ENCODE results near the gene LRBA.

The LRBA gene

DNA sequence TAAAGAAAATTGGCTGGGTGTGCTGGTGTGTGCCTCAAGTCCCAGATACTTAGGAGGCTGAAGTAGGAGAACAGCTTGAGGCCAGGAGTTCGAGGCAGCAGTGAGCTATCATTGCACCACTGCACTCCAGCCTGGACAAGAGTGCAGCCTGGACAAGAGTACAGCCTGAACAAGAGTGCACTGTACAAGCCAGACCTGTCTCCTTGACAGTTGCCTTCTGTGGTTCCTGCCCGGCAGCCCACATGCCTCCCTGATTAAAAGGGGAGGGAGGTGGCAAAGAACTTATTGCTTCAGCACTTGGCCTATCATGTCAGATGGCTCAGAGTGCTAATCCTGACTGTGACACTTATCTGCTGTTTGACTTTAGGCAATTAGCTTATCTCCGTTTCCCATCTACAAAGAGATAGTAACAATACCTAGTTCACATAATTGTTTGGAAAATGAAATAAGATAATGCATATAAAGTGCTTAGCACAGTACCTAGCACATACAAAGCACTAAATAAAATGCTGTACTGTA is 687.8 kb downstream of the LRBA start:
- no peak for DNase-seq (ENCODE audit: low spot score)
- CTCF ChIA-PET: no interaction called here
- TF ChIP-seq, protein P1, sequence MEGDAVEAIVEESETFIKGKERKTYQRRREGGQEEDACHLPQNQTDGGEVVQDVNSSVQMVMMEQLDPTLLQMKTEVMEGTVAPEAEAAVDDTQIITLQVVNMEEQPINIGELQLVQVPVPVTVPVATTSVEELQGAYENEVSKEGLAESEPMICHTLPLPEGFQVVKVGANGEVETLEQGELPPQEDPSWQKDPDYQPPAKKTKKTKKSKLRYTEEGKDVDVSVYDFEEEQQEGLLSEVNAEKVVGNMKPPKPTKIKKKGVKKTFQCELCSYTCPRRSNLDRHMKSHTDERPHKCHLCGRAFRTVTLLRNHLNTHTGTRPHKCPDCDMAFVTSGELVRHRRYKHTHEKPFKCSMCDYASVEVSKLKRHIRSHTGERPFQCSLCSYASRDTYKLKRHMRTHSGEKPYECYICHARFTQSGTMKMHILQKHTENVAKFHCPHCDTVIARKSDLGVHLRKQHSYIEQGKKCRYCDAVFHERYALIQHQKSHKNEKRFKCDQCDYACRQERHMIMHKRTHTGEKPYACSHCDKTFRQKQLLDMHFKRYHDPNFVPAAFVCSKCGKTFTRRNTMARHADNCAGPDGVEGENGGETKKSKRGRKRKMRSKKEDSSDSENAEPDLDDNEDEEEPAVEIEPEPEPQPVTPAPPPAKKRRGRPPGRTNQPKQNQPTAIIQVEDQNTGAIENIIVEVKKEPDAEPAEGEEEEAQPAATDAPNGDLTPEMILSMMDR (conservative IDR thresholded peaks at IDR 0.05; ENCODE audit: low read depth): no peak
- H3K27ac ChIP-seq: no peak overlapping the region
- POLR2A ChIA-PET (ENCODE audit: low non-redundant PET): no interaction called here

DNA sequence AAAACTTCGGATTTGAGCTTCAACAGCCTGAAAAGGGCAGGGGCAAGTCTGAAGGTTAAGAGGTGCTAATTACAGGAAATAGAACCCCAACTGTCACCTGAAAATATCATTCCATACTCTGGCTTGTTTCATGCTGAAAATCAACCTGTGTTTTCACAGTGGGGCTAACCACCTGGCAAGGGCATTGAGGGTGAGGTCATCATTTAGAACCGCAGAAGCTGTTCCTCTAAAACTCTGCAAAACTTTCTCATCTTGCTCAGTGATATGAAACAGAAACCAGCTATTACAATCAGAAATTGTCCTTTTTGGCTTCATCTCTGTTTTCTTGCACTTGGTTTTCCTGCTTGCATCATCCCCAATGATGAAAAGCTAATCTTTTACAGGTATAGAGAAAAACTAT is 689.2 kb downstream of the LRBA start:
- CTCF ChIA-PET: interaction anchor here (0.7 kb wide), 1 partner anchor 685 kb away, joined by 4 read pairs; no protein-coding TSS in a partner anchor
- TF ChIP-seq, protein P1 (conservative IDR thresholded peaks at IDR 0.05; ENCODE audit: low read depth): no peak
- no peak for DNase-seq (ENCODE audit: low spot score)
- no peak overlapping the region for H3K27ac ChIP-seq
- POLR2A ChIA-PET (ENCODE audit: low non-redundant PET): no interaction called here

DNA sequence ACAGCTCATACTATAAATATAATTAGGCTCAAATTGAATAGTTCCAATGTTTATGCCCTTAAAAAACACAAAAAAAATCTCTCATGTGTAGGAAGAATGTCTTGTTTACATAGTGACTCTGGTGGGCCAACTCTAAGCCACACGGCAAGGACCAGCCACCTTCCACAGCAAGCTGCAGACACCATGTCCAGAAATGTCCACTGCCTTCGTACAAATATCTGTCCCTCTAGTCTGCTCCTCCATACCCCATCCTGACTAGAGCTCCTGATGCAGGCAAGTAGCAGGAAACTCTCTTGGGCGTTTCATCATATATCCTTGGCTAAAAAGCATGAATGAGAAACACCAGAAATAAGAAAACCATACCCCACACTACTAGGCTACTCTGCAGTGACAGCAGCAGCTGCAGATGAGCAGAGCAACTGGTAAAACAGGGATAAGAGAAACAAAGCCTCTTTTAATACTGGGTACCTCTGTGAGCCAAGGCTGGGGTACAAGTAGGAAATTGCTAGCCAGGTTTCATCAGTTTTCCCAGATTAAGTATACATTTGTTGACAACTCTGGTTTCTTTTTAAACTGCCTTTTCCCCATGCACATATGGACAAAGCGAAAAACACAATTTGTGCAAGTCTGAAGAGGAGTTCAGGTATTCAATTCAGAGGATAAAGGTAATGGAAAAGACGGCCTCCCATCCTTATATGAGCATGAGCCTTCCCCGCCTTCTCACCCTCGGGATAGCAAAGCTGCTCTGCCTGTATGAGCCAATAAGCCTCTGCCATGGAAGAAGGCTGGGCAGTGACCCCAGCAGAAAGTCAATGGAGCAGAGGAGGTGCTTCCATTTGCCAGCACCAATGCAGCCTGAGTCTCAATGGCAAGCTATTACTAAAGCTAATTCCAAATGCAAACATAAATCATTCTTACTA is 691.4 kb downstream of the LRBA start:
- ChIA-PET CTCF (interaction anchor here (0.5 to 0.8 kb wide), 3 partner anchors 126 to 1781 kb away, joined by 3 to 4 read pairs (median 3); no protein-coding TSS in a partner anchor), POLR2A (ENCODE audit: low non-redundant PET) (no interaction called here)
- no peak overlapping the region for H3K27ac ChIP-seq
- TF ChIP-seq, protein P1 (conservative IDR thresholded peaks at IDR 0.05; ENCODE audit: low read depth): no peak
- DNase-seq (ENCODE audit: low spot score): no peak

DNA sequence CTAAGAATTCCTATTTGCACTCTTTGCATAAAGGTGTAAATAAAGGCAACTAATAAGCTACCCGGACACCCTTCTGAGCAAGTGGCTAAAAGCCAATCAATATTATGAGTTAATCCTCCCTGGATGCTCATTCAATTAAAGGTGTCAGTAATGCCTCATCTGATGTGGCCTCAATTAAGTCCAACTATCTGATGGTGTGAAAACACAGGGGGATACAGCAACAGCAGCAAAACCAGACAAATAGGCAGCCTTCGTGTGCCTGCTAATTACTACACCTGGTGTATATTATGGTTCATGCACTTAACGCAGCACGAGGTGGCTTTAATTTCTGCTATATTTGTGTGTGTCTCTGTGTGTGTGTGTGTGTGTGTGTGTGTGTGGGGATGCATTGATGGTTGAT is 692.4 kb downstream of the LRBA start:
- ChIA-PET POLR2A (ENCODE audit: low non-redundant PET) (no interaction called here), CTCF (no interaction called here)
- no peak overlapping the region for H3K27ac ChIP-seq
- DNase-seq (ENCODE audit: low spot score): no peak
- TF ChIP-seq, protein P1 (conservative IDR thresholded peaks at IDR 0.05; ENCODE audit: low read depth): no peak

GRCh38 chr4:150321113-150321512 is 694.0 kb downstream of the LRBA start:
- TF ChIP-seq, protein P1 (conservative IDR thresholded peaks at IDR 0.05; ENCODE audit: low read depth): no peak
- no peak for DNase-seq (ENCODE audit: low spot score)
- POLR2A ChIA-PET (ENCODE audit: low non-redundant PET): no interaction called here
- no peak overlapping the region for H3K27ac ChIP-seq
- CTCF ChIA-PET: no interaction called here

DNA sequence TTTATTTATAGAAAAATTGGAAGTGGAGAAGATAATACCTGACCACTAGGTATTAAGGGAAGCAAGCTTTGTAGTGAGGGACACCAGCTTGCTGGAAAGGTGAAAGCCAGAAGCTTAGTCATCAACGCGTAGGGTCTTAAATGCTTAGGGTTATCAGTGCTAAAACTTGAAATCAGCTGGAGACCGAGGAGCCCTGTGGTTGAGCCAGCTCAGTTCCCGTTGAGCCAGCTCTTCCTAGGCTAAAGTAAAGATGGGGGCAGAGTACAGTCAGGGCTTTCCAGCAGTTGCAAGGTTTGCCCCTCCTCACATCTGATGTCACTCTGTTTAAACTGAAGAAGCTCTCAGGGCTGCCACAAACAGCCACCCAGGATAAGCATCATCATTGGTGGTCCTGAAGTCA is 696.1 kb downstream of the LRBA start:
- ChIA-PET CTCF (interaction anchor here (1.3 kb wide), 1 partner anchor 20 kb away, joined by 4 read pairs; no protein-coding TSS in a partner anchor), POLR2A (ENCODE audit: low non-redundant PET) (no interaction called here)
- TF ChIP-seq, protein P1 (conservative IDR thresholded peaks at IDR 0.05; ENCODE audit: low read depth): no peak
- no peak overlapping the region for H3K27ac ChIP-seq
- no peak for DNase-seq (ENCODE audit: low spot score)

Measured in RWPE1 (cell line).